ENCODE results near the gene NUP153.
A peak's percentile ranks its signal among the peaks of the same experiment; 100 is the strongest.
"Not testable (repeated sequence)": the region's sequence is repeated elsewhere in the genome, so short reads cannot be mapped to it uniquely, and the experiment has no call there.

The NUP153 gene

DNA sequence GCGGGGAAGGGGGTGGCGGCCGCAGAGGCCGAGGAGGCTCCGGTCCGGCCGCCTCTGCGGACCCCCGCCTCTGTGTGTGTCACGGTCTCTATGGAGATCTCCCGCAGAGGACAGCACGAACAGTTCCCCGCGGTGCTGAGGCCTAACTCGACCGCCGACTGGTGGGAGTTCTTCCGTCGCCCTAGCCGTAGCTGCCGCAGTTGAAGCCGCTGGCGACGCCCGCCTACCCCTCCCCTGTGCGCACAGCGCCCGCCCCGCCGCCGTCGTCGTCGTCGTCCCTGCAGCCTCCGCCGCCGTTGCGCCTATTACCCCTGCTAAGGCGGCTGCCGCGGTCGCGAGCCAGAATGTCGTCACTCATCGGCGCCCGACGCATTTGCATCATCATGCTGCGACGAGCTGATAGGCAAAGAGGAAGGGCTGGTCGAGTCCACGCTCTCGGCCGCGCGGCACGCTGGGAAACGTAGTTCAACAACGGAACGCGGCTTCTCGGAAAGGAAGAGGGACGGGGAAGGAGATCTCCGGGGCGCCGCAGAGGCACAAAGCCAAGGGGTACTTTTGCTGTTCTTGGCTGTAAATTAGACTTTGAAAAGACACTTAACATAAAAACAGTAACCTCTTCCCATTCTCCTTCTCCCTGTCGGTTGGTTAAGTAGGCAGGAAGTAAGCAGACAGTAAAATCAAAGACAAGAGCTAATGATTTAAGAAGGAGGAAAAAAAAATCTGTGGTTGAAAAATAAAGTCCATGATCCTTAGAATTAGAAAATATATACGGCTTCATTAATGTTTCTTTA lies at the start of gene NUP153:
TSS of gene NUP153 (minus strand) at position 346 of the 791 bp plus-strand sequence. CDS start 538 bp downstream, outside the sequence.
- H3K36me3 ChIP-seq (ENCODE audit: control insufficient read depth, insufficient read depth, low read length) = no peaks in the 10 kb centered on the region
- peak within 1 kb of the TSS; percentile 82 for H3K4me3 ChIP-seq (ENCODE audit: low read depth, low read length)
- H3K9ac ChIP-seq (ENCODE audit: low read depth, low read length) = peak within 1 kb of the TSS; percentile 91
- peaks cover 6% of the 10 kb centered on the region for H3K4me1 ChIP-seq (ENCODE audit: control insufficient read depth, insufficient read depth, low read length)
- H3K9me3 ChIP-seq (ENCODE audit: control insufficient read depth, insufficient read depth, low read length) = no peaks in the 10 kb centered on the region
- H3K27me3 ChIP-seq (ENCODE audit: control insufficient read depth, insufficient read depth, low read length) = no peaks in the 10 kb centered on the region

DNA sequence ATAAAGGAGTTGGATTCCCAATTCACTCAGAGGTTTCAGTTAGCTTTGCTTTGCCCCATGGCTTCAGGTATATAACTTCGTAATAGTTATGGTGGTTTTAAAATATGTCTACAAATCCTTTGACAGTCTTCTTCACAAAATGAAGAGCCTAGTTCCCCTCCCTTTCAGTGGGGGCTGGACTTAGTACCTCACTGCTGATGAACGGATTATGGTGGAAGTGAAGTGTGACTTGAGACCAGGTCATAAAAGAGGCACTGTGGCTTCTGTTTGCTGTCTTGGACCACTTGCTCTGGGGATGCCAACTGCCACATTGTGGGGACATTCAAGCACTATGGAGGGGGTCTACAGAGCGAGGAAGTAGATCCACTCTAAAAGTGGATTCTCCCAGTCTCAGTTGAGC lies 47.5 kb upstream of the NUP153 start:
- no peaks in the 10 kb centered on the region for H3K9me3 ChIP-seq (ENCODE audit: control insufficient read depth, insufficient read depth, low read length)
- no peak overlapping the region for H3K4me3 ChIP-seq (ENCODE audit: low read depth, low read length)
- no peaks in the 10 kb centered on the region for H3K27me3 ChIP-seq (ENCODE audit: control insufficient read depth, insufficient read depth, low read length)
- H3K36me3 ChIP-seq (ENCODE audit: control insufficient read depth, insufficient read depth, low read length) = no peaks in the 10 kb centered on the region
- no peaks in the 10 kb centered on the region for H3K4me1 ChIP-seq (ENCODE audit: control insufficient read depth, insufficient read depth, low read length)
- no peak overlapping the region for H3K9ac ChIP-seq (ENCODE audit: low read depth, low read length)

DNA sequence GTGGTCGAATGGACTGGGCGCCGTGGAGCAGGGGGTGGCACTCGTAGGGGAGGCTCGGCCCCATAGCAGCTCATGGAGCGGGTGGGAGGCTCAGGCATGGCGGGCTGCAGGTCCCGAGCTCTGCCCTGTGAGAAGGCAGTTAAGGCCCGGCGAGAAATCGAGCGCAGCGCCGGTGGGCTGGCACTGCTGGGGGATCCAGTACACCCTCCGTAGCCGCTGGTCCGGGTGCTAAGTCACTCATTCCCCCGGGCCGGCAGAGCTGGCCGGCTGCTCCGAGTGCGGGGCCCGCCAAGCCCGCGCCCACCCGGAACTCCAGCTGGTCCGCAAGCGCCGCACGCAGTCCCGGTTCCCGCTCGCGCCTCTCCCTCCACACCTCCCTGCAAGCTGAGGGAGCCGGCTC lies 38.6 kb upstream of the NUP153 start:
- not testable (repeated sequence) for H3K4me1 ChIP-seq (ENCODE audit: control insufficient read depth, insufficient read depth, low read length); H3K9ac ChIP-seq (ENCODE audit: low read depth, low read length); H3K36me3 ChIP-seq (ENCODE audit: control insufficient read depth, insufficient read depth, low read length); H3K27me3 ChIP-seq (ENCODE audit: control insufficient read depth, insufficient read depth, low read length); H3K9me3 ChIP-seq (ENCODE audit: control insufficient read depth, insufficient read depth, low read length); H3K4me3 ChIP-seq (ENCODE audit: low read depth, low read length)

DNA sequence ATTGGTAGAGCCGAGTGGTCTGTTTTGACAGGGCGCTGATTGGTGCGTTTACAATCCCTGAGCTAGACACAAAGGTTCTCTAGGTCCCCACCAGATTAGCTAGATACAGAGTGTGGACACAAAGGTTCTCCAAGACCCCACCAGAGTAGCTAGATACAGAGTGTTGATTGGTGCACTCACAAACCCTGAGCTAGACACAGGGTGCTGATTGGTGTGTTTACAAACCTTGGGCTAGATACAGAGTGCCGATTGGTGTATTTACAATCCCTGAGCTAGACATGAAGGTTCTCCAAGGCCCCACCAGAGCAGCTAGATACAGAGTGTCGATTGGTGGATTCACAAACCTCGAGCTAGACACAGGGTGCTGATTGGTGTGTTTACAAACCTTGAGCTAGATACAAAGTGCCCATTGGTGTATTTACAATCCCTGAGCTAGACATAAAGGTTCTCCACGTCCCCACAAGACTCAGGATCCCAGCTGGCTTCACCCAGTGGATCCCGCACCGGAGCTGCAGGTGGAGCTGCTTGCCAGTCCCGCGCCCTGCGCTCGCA lies 38.1 kb upstream of the NUP153 start:
- H3K9ac ChIP-seq (ENCODE audit: low read depth, low read length); H3K27me3 ChIP-seq (ENCODE audit: control insufficient read depth, insufficient read depth, low read length); H3K9me3 ChIP-seq (ENCODE audit: control insufficient read depth, insufficient read depth, low read length); H3K4me1 ChIP-seq (ENCODE audit: control insufficient read depth, insufficient read depth, low read length); H3K4me3 ChIP-seq (ENCODE audit: low read depth, low read length); H3K36me3 ChIP-seq (ENCODE audit: control insufficient read depth, insufficient read depth, low read length): not testable (repeated sequence)

DNA sequence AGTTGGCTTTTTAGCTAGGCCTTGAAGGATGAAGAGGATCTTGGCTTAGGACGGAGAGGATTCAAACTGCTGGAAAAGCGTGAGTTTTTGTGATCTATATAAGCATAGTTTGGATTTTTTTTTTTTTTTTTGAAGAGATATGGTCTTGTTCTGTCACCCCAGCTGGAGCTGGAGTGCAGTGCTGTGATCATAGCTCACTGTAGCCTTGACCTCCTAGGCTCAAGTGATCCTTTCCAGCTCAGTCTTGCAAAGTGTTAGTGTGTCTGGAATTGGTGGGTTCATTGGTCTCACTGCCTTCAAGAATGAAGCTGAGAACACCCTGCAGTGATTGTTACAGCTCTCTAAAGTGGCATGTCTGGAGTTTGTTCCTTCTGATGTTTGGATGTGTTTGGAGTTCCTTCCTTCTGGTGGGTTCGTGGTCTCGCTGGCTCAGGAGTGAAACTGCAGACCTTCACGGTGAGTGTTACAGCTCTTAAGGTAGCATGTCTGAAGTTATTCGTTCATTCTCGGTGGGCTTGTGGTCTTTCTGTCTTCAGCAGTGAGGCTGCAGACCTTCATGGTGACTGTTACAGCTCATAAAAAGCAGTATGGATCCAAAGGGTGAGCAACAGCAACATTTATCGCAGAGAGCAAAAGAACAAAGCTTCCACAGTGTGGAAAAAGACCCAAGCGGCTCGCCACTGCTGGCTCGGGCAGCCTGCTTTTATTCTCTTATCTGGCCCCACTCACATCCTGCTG lies 37.5 kb upstream of the NUP153 start:
- Histone ChIP-seq H3K36me3 (ENCODE audit: control insufficient read depth, insufficient read depth, low read length) (no peaks in the 10 kb centered on the region), H3K27me3 (ENCODE audit: control insufficient read depth, insufficient read depth, low read length) (no peaks in the 10 kb centered on the region), H3K9me3 (ENCODE audit: control insufficient read depth, insufficient read depth, low read length) (no peaks in the 10 kb centered on the region), H3K4me3 (ENCODE audit: low read depth, low read length) (no peak overlapping the region), H3K9ac (ENCODE audit: low read depth, low read length) (no peak overlapping the region), H3K4me1 (ENCODE audit: control insufficient read depth, insufficient read depth, low read length) (no peaks in the 10 kb centered on the region)

DNA sequence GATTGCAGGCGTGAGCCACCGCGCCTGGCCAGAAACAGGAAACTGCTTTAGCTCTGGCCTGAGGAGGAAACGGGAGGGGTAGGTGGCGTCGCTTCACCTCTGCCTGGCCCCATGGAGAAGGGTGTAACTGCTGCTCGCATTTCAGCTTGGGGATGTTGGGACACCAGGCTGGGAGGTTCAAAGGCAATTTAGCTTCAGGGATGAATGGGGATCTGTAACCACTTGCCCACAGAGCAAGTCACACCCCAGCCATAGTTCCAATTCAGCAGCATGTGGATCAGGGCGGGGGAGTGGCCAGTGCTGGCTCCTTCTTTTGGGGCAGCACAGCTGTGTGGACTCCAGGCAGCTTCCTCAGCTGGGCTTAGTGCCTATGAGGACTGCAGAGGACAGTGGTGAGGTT lies 34.8 kb upstream of the NUP153 start:
- no peaks in the 10 kb centered on the region for H3K27me3 ChIP-seq (ENCODE audit: control insufficient read depth, insufficient read depth, low read length)
- no peak overlapping the region for H3K4me3 ChIP-seq (ENCODE audit: low read depth, low read length)
- no peaks in the 10 kb centered on the region for H3K4me1 ChIP-seq (ENCODE audit: control insufficient read depth, insufficient read depth, low read length)
- H3K9me3 ChIP-seq (ENCODE audit: control insufficient read depth, insufficient read depth, low read length) = peaks cover 5% of the 10 kb centered on the region
- H3K36me3 ChIP-seq (ENCODE audit: control insufficient read depth, insufficient read depth, low read length) = no peaks in the 10 kb centered on the region
- H3K9ac ChIP-seq (ENCODE audit: low read depth, low read length) = no peak overlapping the region

DNA sequence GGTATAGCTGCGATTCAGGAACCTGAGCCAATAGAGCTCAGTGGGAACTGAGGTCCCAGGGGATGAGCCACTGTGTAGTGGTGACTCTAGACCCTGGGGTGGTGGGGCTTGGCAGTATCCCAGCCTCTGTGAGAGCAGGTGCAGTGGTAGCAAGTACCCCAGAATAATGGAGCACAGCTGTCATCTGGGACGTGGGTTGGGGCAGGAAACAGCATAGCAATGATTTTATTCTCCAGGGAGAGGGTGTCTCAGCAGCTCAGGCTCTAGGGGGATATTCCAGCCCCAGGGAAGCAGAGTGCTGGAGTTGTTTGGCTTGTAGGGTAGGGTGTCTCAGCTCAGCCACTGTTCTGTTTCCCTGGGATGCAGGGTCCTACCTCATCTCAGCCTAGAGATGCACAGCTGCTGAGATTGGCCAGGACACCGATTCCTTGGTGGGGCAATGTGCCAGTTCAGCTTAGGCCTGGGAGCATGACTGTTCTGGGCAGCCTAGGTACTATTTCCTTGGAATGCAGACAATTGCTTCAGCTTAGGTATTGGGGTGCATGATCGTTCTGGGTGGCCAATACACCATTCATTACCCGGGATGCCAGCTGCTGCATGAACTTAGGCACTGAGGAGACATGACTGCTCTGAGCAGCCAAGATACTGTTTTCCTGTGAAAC lies 34.0 kb upstream of the NUP153 start:
- H3K4me1 ChIP-seq (ENCODE audit: control insufficient read depth, insufficient read depth, low read length) = no peaks in the 10 kb centered on the region
- H3K9ac ChIP-seq (ENCODE audit: low read depth, low read length) = no peak overlapping the region
- no peak overlapping the region for H3K4me3 ChIP-seq (ENCODE audit: low read depth, low read length)
- no peaks in the 10 kb centered on the region for H3K36me3 ChIP-seq (ENCODE audit: control insufficient read depth, insufficient read depth, low read length)
- H3K27me3 ChIP-seq (ENCODE audit: control insufficient read depth, insufficient read depth, low read length) = no peaks in the 10 kb centered on the region
- peaks cover 5% of the 10 kb centered on the region for H3K9me3 ChIP-seq (ENCODE audit: control insufficient read depth, insufficient read depth, low read length)

DNA sequence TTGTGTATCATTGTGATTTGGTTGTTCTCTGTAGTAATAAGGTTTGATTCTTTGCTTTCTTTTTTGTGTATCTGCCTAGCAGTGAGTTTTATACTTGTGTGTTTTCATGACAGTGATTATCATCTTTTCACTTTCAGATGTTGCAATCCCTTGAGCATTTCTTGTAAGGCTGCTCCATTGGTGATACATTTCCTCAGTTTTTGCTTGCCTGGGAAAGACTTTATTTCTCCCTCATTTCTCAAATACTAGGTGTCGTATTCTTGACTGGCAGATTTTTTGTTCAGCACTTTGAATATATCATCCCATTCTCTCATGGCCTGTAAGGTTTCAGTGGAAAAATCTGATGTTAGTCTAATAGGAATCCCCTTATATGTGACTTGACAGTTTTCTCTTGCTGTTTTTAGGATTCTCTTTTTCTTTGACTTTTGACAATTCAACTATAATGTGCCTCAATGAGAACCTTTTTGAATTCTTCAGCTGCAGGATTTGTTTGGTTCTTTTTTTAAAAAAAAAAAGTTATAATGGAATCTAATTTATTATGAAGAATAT lies 31.1 kb upstream of the NUP153 start:
- no peaks in the 10 kb centered on the region for H3K27me3 ChIP-seq (ENCODE audit: control insufficient read depth, insufficient read depth, low read length)
- H3K9ac ChIP-seq (ENCODE audit: low read depth, low read length) = no peak overlapping the region
- no peak overlapping the region for H3K4me3 ChIP-seq (ENCODE audit: low read depth, low read length)
- no peaks in the 10 kb centered on the region for H3K4me1 ChIP-seq (ENCODE audit: control insufficient read depth, insufficient read depth, low read length)
- peaks cover 5% of the 10 kb centered on the region for H3K9me3 ChIP-seq (ENCODE audit: control insufficient read depth, insufficient read depth, low read length)
- no peaks in the 10 kb centered on the region for H3K36me3 ChIP-seq (ENCODE audit: control insufficient read depth, insufficient read depth, low read length)

DNA sequence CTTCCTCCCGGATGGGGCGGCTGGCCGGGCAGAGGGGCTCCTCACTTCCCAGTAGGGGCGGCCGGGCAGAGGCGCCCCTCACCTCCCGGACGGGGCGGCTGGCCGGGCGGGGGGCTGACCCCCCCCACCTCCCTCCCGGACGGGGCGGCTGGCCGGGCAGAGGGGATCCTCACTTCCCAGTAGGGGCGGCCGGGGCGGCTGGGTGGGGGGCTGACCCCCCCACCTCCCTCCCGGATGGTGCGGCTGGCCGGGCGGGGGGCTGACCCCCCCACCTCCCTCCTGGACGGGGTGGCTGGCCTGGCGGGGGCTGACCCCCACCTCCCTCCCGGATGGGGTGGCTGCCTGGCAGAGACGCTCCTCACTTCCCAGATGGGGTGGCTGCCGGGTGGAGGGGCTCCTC lies 28.6 kb upstream of the NUP153 start:
- not testable (repeated sequence) for H3K4me3 ChIP-seq (ENCODE audit: low read depth, low read length); H3K9me3 ChIP-seq (ENCODE audit: control insufficient read depth, insufficient read depth, low read length); H3K36me3 ChIP-seq (ENCODE audit: control insufficient read depth, insufficient read depth, low read length); H3K27me3 ChIP-seq (ENCODE audit: control insufficient read depth, insufficient read depth, low read length); H3K9ac ChIP-seq (ENCODE audit: low read depth, low read length); H3K4me1 ChIP-seq (ENCODE audit: control insufficient read depth, insufficient read depth, low read length)

DNA sequence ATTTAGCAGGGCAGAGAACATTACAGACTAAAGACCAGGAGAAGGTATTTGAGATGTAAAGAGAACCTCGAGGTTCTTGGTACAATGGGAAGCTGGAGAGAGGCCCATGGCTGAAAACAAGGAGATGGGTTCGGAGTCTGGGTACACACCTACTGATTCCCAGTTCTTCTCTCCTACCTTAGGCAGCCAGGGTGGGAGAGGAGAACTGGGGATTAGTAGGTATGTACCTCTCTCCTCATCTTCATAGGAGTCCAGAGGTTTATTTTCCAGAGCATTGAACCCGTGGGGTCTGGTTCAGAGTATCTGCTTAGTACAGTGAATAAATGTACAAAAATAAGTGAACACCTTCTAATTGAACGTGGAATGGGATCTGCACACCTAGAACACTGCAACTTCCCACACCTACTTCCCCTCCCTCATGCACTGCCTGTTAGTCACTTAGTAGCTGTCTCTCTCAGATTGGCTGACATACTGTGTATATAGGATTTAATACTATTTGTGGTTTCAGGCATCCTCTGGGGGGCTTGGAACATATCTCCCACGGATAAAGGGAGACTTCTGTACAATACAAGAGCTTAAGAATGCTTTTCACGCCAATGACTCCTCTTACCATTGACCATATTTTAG lies 23.5 kb upstream of the NUP153 start:
- H3K9ac ChIP-seq (ENCODE audit: low read depth, low read length) = no peak overlapping the region
- H3K36me3 ChIP-seq (ENCODE audit: control insufficient read depth, insufficient read depth, low read length) = no peaks in the 10 kb centered on the region
- no peak overlapping the region for H3K4me3 ChIP-seq (ENCODE audit: low read depth, low read length)
- no peaks in the 10 kb centered on the region for H3K27me3 ChIP-seq (ENCODE audit: control insufficient read depth, insufficient read depth, low read length)
- H3K9me3 ChIP-seq (ENCODE audit: control insufficient read depth, insufficient read depth, low read length) = no peaks in the 10 kb centered on the region
- H3K4me1 ChIP-seq (ENCODE audit: control insufficient read depth, insufficient read depth, low read length) = no peaks in the 10 kb centered on the region
